ENCODE measurements around the gene PTPRT. TPM values are rescaled to one million over a fixed set of nuclear protein-coding genes. Genes with fewer than 3 reads are reported as not detected.

The PTPRT gene
- total RNA-seq, 1 experiment from 2014 or later: not detected

DNA sequence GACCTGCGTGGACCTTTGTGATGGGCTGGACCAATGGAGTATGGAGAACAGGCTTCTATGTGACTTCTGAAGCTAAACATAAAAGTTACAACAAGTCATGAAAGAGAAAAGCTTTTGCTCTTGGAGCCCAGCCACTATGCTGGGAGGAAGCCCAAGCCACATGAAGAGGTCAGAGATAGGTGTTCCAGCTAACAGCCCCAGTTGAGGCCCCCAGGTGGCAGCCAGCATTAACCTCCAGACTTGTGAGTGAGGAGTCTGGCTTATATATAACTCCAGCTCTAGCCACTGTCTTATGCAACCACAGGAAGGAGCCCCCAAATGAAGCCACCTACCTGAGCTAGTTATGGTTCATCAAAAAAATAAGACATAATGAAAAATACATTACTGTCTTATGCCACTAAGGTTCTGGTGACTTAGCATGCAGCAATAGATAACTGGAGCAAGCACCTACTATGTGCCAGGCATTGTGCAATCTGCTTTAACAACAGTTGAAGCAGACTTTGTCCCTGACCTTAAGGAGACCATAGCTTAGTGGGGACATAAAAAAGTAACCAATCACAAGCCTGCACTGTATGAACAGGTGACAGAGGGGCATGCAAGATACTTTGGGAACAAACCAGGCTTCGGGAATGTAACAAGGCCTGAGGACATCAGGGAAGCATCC is 599.6 kb downstream of the PTPRT start:
- H3K36me3 ChIP-seq (ENCODE audit: insufficient read depth, low read length, poor library complexity, severe bottlenecking): no peaks in the 10 kb centered on the region
- no TSS peak for BruUV-seq (replicated peaks)
- H3K4me3 ChIP-seq (ENCODE audit: low read depth, low read length, poor library complexity, severe bottlenecking): no peak overlapping the region
- H3K9me3 ChIP-seq (ENCODE audit: low read depth, low read length, poor library complexity, severe bottlenecking): no peaks in the 10 kb centered on the region
- TF ChIP-seq, protein P1, sequence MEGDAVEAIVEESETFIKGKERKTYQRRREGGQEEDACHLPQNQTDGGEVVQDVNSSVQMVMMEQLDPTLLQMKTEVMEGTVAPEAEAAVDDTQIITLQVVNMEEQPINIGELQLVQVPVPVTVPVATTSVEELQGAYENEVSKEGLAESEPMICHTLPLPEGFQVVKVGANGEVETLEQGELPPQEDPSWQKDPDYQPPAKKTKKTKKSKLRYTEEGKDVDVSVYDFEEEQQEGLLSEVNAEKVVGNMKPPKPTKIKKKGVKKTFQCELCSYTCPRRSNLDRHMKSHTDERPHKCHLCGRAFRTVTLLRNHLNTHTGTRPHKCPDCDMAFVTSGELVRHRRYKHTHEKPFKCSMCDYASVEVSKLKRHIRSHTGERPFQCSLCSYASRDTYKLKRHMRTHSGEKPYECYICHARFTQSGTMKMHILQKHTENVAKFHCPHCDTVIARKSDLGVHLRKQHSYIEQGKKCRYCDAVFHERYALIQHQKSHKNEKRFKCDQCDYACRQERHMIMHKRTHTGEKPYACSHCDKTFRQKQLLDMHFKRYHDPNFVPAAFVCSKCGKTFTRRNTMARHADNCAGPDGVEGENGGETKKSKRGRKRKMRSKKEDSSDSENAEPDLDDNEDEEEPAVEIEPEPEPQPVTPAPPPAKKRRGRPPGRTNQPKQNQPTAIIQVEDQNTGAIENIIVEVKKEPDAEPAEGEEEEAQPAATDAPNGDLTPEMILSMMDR (conservative IDR thresholded peaks at IDR 0.05; ENCODE audit: low read depth, low read length): no peak
- TF ChIP-seq EZH2 (IDR thresholded peaks at IDR 0.05; ENCODE audit: borderline replicate concordance, low read depth, low read length, poor library complexity, severe bottlenecking): no peak
- DNase-seq (ENCODE audit: low spot score): no peak
- POLR2A ChIA-PET (ENCODE audit: low non-redundant PET): no interaction called here
- intact Hi-C loops (cut with micrococcal nuclease; ENCODE audit: unreplicated experiment): no loop called here
- CTCF ChIA-PET: no interaction called here
- no peak overlapping the region for H3K27ac ChIP-seq (ENCODE audit: low read depth, low read length, poor library complexity, severe bottlenecking)
- no peaks in the 10 kb centered on the region for H3K4me1 ChIP-seq (ENCODE audit: insufficient read depth, low read length, poor library complexity, severe bottlenecking)
- H3K27me3 ChIP-seq (replicated peaks; ENCODE audit: insufficient read depth, low read depth, low read length, poor library complexity): no peaks in the 10 kb centered on the region

DNA sequence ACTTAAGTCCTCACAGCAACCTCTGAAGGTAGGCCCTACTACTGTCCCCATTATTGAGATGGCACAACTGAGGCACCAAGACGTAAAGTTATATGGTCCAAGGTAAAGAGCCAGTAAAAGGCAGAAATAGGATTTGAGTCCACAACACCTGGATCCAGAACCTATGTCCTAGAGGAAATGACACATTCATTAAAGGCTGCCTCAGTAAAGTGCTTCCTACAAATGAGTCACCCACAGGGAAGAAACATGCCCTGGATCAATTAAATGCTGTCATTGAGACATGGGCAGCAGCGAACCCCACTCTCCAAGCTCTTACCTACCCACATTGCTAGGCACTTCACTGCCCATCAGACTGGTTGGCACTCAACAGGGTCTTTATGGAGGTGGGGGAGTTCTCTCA is 600.9 kb downstream of the PTPRT start:
- Histone ChIP-seq H3K27me3 (replicated peaks; ENCODE audit: insufficient read depth, low read depth, low read length, poor library complexity) (no peaks in the 10 kb centered on the region), H3K4me1 (ENCODE audit: insufficient read depth, low read length, poor library complexity, severe bottlenecking) (no peaks in the 10 kb centered on the region), H3K9me3 (ENCODE audit: low read depth, low read length, poor library complexity, severe bottlenecking) (no peaks in the 10 kb centered on the region), H3K27ac (ENCODE audit: low read depth, low read length, poor library complexity, severe bottlenecking) (no peak overlapping the region), H3K4me3 (ENCODE audit: low read depth, low read length, poor library complexity, severe bottlenecking) (no peak overlapping the region), H3K36me3 (ENCODE audit: insufficient read depth, low read length, poor library complexity, severe bottlenecking) (no peaks in the 10 kb centered on the region)
- ChIA-PET CTCF (no interaction called here), POLR2A (ENCODE audit: low non-redundant PET) (no interaction called here)
- intact Hi-C loops (cut with micrococcal nuclease; ENCODE audit: unreplicated experiment): no loop called here
- no peak for DNase-seq (ENCODE audit: low spot score)
- TF ChIP-seq EZH2 (IDR thresholded peaks at IDR 0.05; ENCODE audit: borderline replicate concordance, low read depth, low read length, poor library complexity, severe bottlenecking): no peak
- TF ChIP-seq, protein P1 (conservative IDR thresholded peaks at IDR 0.05; ENCODE audit: low read depth, low read length): no peak
- BruUV-seq (replicated peaks): no TSS peak

DNA sequence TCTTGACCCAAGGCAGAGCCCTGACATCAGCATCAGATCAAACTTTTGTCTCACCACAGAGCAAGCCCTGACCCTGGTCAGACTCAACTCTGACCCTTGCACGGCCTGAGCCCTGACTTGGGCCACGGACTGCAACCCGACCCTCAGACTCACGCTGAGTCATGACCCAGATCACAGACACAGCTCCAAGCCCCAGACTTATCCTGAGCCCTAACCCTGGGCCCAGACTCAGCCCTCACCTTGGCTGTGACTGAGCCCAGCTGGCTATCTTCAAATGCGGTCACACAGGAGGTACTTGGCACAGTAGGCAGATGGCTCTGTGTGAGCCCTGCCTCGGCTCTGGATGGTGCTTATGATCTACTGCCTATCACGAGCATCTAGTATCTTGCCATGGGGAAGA is 602.3 kb downstream of the PTPRT start:
- ChIA-PET POLR2A (ENCODE audit: low non-redundant PET) (no interaction called here), CTCF (no interaction called here)
- no peaks in the 10 kb centered on the region for H3K36me3 ChIP-seq (ENCODE audit: insufficient read depth, low read length, poor library complexity, severe bottlenecking)
- no peak for DNase-seq (ENCODE audit: low spot score)
- BruUV-seq (replicated peaks): no TSS peak
- no peaks in the 10 kb centered on the region for H3K27me3 ChIP-seq (replicated peaks; ENCODE audit: insufficient read depth, low read depth, low read length, poor library complexity)
- H3K4me3 ChIP-seq (ENCODE audit: low read depth, low read length, poor library complexity, severe bottlenecking): no peak overlapping the region
- H3K9me3 ChIP-seq (ENCODE audit: low read depth, low read length, poor library complexity, severe bottlenecking): no peaks in the 10 kb centered on the region
- TF ChIP-seq, protein P1 (conservative IDR thresholded peaks at IDR 0.05; ENCODE audit: low read depth, low read length): no peak
- TF ChIP-seq EZH2 (IDR thresholded peaks at IDR 0.05; ENCODE audit: borderline replicate concordance, low read depth, low read length, poor library complexity, severe bottlenecking): no peak
- no peaks in the 10 kb centered on the region for H3K4me1 ChIP-seq (ENCODE audit: insufficient read depth, low read length, poor library complexity, severe bottlenecking)
- no peak overlapping the region for H3K27ac ChIP-seq (ENCODE audit: low read depth, low read length, poor library complexity, severe bottlenecking)
- intact Hi-C loops (cut with micrococcal nuclease; ENCODE audit: unreplicated experiment): no loop called here
